NAMALWA (cell line): ENCODE data around the gene KCNMA1.
"Not testable (repeated sequence)": the region's sequence is repeated elsewhere in the genome, so short reads cannot be mapped to it uniquely, and the experiment has no call there.

Experiments
- DNase-seq: peaks from one replicate; pipeline ENCODE4 v3.0.0-alpha.2; 2015; ENCODE audit warnings: low spot score

KCNMA1 gene

DNA sequence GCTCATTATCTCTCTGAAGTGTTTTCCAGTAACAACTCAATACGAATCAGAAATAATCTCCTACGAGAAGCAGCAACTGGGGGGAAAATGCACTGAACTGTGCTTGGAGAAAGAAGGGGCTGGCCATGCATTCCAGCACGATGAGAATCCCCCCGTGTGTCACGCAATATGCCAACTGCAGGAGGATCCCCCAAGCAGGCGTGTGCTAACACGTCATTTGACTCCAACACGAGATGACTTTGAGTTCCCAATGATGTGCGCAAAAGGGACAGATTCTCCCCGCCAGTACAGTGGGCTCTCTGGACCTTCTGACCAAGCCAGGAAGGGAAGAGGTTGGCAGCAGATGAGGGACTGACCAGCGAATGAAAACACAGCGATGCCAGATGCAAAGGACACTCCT lies 105.5 kb downstream of the KCNMA1 start:
- no peak for DNase-seq

DNA sequence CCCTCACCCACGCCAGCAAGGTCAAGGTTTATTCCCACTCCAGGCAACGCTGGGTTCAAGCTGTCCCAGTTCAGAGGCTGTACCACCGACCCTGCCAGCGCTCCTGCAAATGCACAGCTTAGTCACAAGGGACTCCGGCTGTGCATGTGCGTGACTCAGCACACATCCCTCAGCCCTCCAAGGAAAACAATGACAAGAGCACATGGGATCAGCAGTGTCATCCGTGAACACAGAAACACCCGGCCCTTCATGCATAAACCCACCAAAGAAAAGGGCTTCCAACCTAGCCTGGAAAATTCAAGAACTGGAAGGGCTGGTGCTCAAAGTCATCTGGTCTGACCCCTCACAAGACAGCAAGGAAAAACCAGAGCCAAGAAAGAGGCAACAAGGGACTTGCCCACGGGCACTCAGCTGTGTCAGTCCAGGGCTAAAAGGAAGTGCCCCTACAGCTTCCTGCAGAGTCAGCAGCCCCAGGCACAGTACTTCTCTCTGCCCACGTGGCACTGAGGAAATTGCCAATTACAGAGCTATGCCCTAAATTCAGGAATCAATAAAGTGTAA lies 106.1 kb downstream of the KCNMA1 start:
- no peak for DNase-seq

DNA sequence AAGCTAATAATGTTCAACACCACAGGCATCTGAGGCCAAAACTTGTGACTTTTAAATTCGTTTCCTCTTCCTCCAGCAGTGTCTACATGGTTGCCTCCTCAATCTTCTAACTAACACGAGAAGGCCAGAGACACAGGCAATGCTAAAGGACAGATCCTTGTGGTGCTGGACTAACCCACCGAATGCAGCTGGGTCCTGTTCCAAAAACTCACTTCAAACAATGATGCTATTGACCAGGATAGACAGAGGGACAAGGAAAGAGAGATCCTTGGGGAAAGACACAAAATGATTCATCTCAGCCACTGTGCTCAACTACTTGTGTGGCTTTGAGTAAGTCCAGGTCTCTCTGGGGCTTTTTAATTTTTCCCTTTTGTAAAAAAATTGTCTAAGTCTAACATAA lies 107.6 kb downstream of the KCNMA1 start:
- DNase-seq = no peak

DNA sequence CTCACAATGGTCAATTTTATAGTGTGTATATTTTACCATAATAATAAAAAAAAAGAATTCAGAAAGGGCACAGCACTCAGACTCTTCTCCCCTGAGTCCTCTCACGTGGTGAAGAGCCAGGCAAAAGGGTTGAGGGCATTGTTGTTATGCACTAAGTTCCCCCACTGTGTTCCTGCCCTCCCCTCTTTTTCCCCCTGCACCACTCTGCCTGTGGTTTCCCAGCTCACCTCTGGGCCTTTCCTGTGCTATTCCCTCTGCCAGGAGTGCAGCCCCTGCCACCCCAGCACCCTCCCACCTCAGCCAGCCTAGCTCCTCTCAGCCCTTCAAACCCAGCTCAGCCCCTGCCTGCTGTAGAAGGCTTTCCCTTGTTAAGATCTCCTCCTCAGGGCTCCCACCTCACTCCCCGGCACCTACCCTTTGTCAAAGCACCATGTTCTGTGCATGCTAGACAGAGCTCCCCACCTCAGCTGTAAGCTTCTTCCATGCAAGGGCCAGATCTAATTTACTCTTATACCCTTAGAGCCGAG lies 108.5 kb downstream of the KCNMA1 start:
- DNase-seq = no peak

DNA sequence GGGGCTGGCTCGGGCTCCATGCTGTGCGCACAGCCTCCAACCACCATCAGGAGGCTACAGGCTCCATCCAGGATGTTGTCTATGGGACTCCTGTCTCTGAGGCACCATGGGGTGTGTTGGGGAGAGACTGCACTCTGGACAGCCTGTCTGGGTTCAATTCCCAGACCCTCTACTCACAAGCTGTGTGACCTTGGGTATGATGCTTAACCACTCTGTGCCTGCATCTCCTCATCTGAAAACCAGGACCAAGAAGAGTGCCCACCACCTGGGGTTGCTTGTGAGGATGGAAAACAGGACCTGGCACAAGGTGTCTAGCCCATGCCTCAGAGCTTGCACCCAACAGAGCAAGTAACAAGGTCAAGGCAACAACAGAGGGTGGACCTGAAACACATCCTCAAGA lies 109.8 kb downstream of the KCNMA1 start:
- DNase-seq = no peak

DNA sequence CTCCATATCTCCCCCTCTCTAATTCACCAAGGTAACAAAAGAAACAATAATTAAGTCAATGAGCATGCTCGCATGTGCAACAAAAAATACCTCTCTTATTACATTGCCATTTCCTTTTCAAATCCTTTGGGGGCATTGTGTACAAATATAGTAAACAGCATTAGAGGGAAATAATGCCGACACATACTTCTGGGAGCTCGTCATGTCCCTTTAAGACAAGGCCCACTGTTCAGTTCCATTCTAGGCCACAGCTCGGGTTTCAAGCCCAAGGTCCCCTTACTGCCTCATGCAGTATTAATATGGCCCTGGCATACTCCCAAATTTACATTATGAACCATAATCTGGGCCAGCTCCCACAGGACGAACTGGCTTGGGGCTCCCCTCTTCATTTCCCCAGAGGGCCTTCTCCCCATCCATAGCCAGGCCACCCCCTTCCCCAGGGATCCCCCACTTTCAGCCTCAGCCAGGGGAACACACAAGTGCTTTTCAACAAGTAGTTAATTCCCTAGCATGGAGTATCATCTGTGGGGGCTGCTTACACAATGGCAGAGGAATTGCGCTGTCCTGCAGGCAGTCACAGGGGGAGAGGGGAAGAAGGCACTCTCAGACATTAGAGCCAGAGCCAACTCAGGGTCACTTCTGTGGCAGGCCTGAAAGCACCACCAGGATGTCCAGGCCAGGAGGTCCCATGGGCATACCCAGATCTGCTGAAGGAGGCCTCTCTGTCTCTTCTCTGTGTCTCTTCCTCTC lies 110.6 kb downstream of the KCNMA1 start:
- DNase-seq = no peak

DNA sequence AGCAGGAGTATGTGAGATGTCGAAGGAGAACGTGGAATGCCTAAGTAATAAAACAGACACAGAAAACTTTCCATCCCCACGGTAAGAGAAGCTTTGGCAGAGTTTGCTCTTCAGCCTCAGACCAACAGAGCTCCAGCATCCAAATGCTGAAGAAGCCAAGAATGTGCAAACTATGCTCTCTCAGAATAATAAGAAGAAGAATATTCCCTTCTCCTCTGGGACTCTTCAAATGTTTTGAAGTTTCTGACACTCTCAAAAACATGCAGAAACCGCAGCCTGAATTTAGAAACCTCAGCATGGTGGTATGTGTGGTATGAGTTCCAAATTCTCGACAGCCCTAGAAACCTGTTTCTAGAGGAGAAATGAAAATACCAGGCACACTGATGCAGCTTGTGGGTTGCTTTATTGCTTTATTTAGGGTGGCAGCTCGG lies 113.3 kb downstream of the KCNMA1 start:
- no peak for DNase-seq

DNA sequence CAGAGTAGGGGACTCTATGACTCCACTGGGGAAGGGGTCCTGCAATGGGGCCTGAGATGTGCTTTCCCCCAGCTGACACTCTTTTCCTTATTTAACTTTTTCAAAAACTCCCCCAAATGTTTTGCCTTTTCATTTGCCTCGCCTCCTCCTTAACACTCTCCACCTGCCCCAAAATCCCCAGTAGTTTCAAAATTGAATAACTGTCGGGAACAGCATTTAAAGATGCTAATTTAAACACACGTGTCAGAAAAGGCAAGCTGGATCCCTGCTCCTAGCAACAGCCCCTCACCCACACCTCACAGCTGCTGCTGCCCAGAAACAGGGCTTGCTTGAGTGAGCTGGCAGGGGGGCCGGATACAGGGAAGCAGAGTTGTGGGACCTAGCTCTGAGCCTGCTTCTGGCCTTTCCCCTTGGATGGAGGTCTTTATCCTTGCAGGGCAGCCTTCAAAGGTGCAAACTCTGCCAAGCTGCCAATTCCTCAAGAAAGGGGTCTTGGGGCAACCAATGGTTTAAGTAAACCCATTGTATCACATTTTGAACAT lies 115.3 kb downstream of the KCNMA1 start:
- no peak for DNase-seq

DNA sequence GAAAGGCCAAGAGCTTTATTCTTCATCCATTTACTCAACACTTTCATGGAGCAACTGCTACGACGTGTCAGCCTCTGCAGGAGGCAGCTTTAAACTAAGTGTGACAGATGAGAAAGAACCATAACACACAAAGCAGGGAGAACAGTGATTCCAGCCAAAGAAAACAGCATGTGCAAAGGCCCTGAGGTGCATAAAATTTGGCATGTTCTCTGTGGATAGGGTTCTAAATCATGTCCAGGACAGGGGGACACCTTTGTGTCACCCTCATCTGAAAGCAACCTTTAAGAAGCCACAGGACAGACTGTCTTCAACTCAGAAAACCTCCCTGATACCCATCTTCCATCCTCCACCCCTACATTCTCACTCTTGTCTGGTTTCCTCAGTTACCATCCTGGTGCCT lies 116.6 kb downstream of the KCNMA1 start:
- no peak for DNase-seq

DNA sequence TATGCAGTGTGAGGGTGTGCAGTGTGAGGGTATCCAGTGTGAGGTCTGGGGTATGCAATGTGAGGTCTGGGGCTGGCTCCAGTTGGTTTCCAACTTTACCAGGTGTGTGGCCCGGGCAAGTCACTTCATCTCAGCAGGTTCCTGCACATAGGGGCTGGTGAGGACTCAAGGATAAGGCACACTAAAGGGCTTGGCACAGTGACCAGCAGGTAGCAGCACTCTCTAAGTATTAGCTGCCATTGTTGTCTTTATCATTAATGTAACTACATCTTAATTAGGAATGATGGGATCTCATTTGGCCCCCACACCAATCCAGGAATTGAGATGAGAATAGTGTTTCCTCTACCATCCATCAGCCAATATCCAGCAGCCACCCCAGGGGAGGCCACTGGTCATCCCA lies 117.3 kb downstream of the KCNMA1 start:
- DNase-seq = no peak

DNA sequence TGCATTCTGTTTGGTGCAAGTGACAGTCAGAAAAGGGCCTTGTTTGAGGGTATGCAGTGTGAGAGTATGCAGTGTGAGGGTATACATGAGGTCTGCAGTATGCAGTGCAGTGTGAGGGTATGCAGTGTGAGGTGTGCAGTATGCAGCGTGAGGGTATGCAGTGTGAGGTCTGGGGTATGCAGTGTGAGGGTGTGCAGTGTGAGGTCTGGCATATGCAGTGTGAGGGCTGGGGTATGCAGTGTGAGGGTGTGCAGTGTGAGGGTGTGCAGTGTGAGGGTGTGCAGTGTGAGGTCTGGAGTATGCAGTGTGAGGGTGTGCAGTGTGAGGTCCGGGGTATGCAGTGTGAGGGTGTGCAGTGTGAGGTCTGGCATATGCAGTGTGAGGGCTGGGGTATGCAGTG lies 117.8 kb downstream of the KCNMA1 start:
- DNase-seq = not testable (repeated sequence)

DNA sequence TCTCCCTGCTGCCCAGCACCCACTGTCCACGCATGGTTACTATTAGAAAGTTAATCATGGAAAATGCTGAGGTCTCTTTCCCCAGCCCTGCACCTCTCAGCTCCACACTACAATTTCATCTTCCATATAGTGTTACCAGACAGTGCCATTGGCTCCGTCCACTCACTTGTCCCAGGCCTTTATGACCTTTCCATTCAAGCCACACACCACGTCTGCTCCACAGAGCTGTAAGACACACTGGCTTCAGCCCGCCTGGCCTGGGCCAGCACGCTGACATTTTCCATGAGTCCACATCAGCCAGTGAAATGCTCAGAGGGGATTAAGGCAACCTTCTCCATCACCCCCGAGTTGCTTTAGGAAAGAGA lies 118.7 kb downstream of the KCNMA1 start:
- DNase-seq = no peak

DNA sequence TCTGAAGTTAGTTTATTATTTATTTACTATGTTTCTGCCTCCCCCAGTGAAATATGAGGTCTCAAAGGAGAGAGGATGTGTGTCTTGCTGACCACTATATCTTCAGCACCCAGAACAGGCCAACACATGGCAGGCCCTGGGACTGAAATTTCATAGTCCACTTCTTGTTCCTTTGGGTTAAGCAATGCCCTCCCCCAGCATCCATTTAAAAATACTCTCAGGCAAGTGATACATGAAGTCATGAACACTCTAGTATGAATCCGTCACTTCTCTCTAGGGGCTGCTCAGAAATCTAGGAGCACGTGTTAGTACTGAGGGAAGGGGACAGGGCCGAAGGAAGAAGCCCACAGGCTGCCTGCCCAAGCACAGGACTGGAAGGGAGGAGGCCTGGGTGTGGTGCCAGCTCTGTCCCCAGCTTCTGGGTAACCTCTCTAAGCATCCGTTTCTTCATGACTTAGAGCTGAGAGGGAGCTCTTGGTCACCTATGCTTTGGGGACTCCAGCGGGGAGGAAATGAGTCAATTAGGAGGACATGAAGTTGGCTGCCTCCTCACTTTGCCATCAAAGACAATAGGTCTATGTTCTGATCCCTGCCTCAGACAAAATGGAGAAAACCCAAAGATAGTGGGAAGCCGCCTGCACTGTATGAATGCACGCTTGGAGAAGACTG lies 119.2 kb downstream of the KCNMA1 start:
- DNase-seq = no peak

DNA sequence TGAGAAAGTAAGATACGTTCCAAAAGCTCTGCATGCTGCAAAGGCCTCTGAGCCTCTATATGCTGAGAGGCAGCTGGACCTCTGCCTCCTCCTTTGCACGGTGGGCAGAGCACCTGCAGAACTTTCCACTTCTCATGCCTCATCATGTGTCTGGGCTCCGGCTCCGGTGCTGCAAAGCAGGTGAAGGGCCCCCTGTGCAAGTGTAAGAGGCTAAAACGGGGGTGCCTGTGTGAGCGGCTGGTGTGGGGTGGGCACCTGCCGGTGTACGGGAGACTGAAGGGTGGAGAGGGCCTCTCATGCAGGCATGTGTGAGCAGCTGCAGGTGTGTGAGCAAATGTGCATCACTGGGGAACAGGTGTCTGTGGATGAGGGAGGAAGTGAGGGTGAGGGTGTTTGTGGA lies 121.0 kb downstream of the KCNMA1 start:
- peak; percentile 15 for DNase-seq

DNA sequence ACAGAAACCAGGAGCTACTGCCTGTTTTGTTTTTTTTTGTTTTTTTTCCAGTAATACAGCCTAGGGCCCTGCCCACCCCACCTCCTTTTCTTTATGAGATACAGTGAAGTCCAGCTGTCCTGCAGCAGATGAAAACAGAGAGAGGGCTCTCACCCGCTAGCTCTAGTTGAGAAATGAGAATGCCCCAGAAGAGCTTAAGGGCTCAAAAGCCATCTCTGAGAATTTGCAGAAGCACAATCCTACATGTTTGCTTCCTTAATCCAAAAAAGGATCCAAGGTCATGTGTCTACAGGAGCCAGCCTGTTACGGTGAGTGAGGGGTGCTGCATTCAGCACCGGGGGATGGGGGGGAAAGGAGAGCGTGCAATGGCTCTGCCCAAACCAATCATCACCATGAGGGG lies 122.7 kb downstream of the KCNMA1 start:
- DNase-seq = no peak

DNA sequence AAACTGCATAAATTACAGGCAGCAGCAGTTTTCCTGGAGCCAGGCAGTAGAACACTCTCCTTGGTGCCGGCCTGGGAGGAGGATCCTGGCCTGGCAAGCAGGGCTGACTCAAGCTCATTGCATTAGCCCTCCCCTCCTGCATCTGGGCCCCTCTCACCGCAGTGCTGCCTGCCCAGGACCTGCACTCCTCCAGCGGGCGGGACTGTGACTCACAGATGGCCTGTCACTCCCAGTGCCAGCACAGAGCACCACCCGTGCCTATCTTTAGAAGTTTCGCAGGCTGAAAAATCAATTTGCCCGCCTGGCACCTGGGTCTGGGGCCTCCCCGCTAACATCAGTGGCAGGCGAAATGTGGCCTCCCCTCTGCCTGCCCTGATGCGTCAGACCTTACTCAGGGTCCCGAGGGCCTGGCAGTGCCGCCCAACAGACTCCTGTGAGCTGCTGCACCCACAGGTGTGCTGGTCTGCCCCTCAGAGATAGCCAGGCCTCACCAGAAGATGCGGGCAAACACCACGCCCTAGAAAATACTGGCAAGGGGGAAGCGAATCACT lies 123.8 kb downstream of the KCNMA1 start:
- DNase-seq = no peak

DNA sequence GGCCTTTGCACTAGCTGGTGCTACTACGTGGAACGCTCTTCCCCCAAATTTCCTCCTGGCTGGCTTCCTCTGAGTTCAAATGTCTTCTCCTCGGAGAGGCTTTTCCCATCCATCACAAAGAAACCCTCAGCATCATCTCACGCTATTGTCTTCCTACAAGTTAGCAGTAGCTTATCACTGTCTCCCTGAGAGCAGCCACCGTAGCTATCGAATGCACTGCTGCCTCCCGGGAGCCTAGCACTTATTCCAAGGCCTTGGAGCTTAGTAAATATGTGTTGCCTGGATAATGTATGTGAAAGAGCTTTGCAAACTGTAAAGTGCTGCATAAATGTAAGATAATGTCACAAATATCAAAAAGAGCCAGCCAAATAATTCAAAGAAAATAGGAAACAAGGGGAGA lies 124.4 kb downstream of the KCNMA1 start:
- no peak for DNase-seq

DNA sequence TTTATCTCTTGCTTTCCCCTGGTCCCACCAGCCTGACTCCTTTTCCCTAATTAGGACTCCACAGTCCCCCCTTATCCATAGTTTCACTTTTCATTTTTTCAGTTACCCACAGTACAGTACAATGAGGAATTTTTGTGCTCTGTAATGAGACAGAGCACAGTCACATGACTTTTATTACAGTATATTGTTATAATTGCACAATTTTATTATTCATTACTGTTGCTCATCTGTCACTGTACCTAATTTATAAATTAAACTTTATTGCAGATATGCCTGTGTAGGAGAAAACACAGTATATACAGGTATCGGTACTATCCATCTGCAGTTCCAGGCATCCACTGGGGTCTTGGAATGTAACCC lies 125.4 kb downstream of the KCNMA1 start:
- DNase-seq = no peak

DNA sequence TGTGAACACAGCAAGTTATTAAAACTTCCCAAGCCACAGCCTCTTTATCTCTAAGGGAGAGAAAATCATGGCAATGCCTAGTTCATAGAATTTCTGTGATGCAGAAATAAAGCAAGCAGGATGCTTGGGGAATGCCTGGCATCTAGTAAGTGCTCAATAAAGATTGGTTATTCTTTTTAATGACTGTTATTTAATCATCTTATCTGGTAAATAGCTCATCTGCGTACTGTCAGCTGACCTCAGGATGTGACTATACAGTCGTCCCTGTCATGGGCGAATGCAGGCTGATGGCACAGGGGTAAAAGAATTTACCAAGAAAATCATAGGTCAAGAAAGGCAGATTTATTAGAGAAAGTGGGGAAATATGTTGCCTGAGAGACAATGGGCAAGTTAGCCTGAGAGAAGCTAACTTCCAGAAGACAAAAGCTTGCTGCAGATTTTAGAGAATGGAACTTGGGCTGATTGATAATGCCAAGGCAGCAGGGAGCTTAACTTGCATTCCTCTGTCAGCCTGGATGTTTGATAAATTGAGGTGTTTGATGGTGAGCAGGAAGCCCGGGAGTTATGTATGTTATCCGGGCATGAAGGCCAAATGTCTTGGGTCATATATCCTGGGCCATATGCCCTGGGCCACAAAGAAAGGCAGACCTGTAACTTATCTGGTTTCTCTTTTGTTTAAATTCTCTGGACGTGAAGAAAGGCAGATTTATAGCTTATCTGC lies 126.0 kb downstream of the KCNMA1 start:
- no peak for DNase-seq

DNA sequence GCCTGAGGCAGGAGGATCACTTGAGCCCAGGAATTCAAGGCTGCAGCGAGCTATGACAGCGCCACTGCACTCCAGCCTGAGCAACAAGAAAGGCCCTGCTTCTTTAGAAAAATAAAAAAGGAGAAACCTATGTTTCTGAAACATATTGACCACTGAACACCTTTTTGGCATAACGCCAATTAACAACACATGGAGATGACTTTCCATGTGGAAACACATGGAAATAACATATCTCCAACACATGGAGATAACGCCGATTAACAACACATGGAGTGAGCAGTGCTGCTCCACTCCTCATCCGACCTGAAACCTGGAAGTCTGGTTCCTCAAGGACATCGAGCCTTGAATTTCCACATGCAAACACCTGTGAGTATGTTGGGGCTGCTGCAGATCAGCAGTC lies 126.9 kb downstream of the KCNMA1 start:
- DNase-seq = no peak

DNA sequence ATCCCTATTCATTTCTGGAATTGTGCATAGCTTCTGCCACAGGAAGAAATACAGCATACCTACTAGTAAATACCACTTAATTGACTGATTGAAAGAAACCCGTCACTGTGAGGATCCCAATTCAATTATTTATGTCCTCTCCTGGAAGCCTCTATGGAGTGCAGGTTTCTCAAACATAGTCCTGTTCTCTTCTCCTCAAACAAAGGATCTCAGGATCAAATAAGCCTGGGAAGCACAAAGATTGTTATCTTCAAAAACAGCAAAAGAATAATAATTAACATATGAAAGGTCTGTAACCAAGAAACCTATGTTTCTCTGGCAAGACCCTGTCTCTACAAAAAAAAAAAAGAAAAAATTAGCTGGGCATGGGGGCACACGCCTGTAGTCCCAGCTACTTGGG lies 127.3 kb downstream of the KCNMA1 start:
- DNase-seq = no peak

DNA sequence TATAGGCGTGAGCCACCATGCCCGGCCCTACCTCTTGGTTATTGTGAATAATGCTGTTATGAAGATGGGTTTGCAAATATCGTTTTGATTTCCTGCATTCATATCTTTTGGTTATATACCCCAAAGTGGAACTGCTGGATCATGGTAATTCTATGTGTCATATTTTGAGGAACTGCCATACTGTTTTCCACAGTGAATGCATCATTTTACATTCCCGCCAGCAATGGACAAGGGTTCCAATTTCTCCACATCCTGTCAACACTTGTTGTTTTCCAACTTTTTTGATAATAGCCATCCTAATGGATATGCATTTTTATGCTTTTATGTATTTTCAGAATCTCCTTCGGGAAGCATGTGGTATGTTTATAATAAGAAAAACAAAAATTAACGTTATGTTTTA lies 128.2 kb downstream of the KCNMA1 start:
- DNase-seq = no peak
